HepG2 (cell line): Measurements from ENCODE around the gene CALHM5. TPM values are rescaled to one million over a fixed set of nuclear protein-coding genes. Genes with fewer than 3 reads are reported as not detected.
A peak's percentile ranks its signal among the peaks of the same experiment; 100 is the strongest.

Source experiments
- AHDC1 ChIP-seq: sonication (generic); formaldehyde crosslinking; IDR thresholded peaks from 2 replicates; pipeline ENCODE4 v1.5.1; 2020; ENCODE audit warnings: mild to moderate bottlenecking, missing genetic modification reagents, borderline replicate concordance
- ARID3A ChIP-seq: IDR thresholded peaks from 2 replicates; pipeline ENCODE4 v1.6.1; 2012; ENCODE audit warnings: low read depth, low read length, improper control_type of control experiment
- BORCS8-MEF2B ChIP-seq: sonication (generic); formaldehyde crosslinking; IDR thresholded peaks from 2 replicates; pipeline ENCODE4 v1.8.0; 2022; ENCODE audit warnings: mild to moderate bottlenecking, missing genetic modification reagents
- CAMTA2 ChIP-seq: sonication (generic); formaldehyde crosslinking; IDR thresholded peaks from 2 replicates; pipeline ENCODE4 v1.4.0; 2020; ENCODE audit warnings: mild to moderate bottlenecking, missing genetic modification reagents, borderline replicate concordance
- EP300 ChIP-seq, 3 experiments: sonication (generic) in 1 of 3; formaldehyde crosslinking in 1 of 3; IDR thresholded peaks; 2 replicates each; pipeline versions ENCODE4 v1.5.1 to v1.6.1; 2011 to 2020; ENCODE audit warnings: low read depth in 2 of 3, low read length in 2 of 3, borderline replicate concordance in 1 of 3, improper control_type of control experiment in 1 of 3, mild to moderate bottlenecking in 1 of 3, missing genetic modification reagents in 1 of 3, moderate library complexity in 1 of 3
- HMG20B ChIP-seq: conservative IDR thresholded peaks from 2 replicates; pipeline ENCODE4 v1.6.1; 2016; ENCODE audit warnings: missing genetic modification reagents, missing compliant biosample characterization
- HOMEZ ChIP-seq: IDR thresholded peaks from 2 replicates; pipeline ENCODE4 v1.6.1; 2016; ENCODE audit warnings: low read depth
- KDM4B ChIP-seq: sonication (generic); formaldehyde crosslinking; IDR thresholded peaks from 2 replicates; pipeline ENCODE4 v1.4.0; 2020; ENCODE audit warnings: missing genetic modification reagents
- MLX ChIP-seq: IDR thresholded peaks from 2 replicates; pipeline ENCODE4 v1.6.1; 2016
- MTA1 ChIP-seq: sonication (generic); formaldehyde crosslinking; IDR thresholded peaks from 2 replicates; pipeline ENCODE4 v1.4.0; 2020; ENCODE audit warnings: missing genetic modification reagents, mild to moderate bottlenecking, borderline replicate concordance
- NFE2L2 ChIP-seq: fragments of 150-350 bp; IDR thresholded peaks from 2 replicates; pipeline ENCODE4 v1.6.1; 2014; ENCODE audit warnings: low read length
- PAX8 ChIP-seq: sonication (generic); formaldehyde crosslinking; IDR thresholded peaks from 2 replicates; pipeline ENCODE4 v1.8.0; 2022; ENCODE audit warnings: mild to moderate bottlenecking, missing genetic modification reagents, borderline replicate concordance
- RXRB ChIP-seq: IDR thresholded peaks from 2 replicates; pipeline ENCODE4 v1.6.1; 2016; ENCODE audit warnings: borderline replicate concordance, missing genetic modification reagents, missing compliant biosample characterization
- SIN3A ChIP-seq: IDR thresholded peaks from 2 replicates; pipeline ENCODE4 v1.6.1; 2011; ENCODE audit warnings: low read depth, mild to moderate bottlenecking, control low read depth, low read length, borderline replicate concordance
- ZGPAT ChIP-seq: IDR thresholded peaks from 2 replicates; pipeline ENCODE4 v1.6.1; 2016; ENCODE audit warnings: mild to moderate bottlenecking
- ZNF256 ChIP-seq: sonication (generic); formaldehyde crosslinking; conservative IDR thresholded peaks from 2 replicates; pipeline ENCODE4 v1.4.0; 2020; ENCODE audit warnings: missing genetic modification reagents
- ZNF563 ChIP-seq: sonication (generic); formaldehyde crosslinking; IDR thresholded peaks from 2 replicates; pipeline ENCODE4 v1.8.0; 2022; ENCODE audit warnings: mild to moderate bottlenecking, moderate library complexity, missing genetic modification reagents
- polyA plus RNA-seq, 8 experiments: library from polyadenylated mRNA; depleted of rRNA in 3 of 8; stranded (reverse) in 7 of 8; unstranded in 1 of 8; fragments of >200 nt; fragmentation: Illumina TruSeq in 4 of 8; extraction: Trizol in 4 of 8; gene quantifications; 2 replicates each; pipeline versions ENCODE4 v1.2.1 to v1.2.3, GENCODE V29; 2011 to 2016; ENCODE audit warnings: low read depth in 4 of 8, missing spikeins in 1 of 8, mixed read lengths in 1 of 8; ENCODE audit not compliant: insufficient read depth in 1 of 8
- total RNA-seq, 5 experiments: library from RNA; depleted of rRNA; stranded (reverse); fragments of >200 nt; fragmentation: Illumina TruSeq; extraction: Trizol; gene quantifications; 2 replicates each; pipeline ENCODE4 v1.2.3, GENCODE V29; 2016; ENCODE audit warnings: low read depth in 1 of 5

Gene CALHM5
- total and polyA plus RNA-seq, 2 of the 13 experiments (the other 11 are each of a cell fraction or from before 2014, with no cell fraction given), result not detected

GRCh38 chr6:116550796-116551195 lies 39.4 kb downstream of the CALHM5 start (continued):
- TF ChIP-seq PAX8, result no peak
- TF ChIP-seq ZGPAT (CRISPR knock-in tag), result peak; percentile 58
- no peak for TF ChIP-seq ZNF563
- no peak for TF ChIP-seq BORCS8-MEF2B (CRISPR knock-in tag)
- TF ChIP-seq ARID3A, result peak; percentile 68
- peak; percentile 73; the same call in 1 of the 2 replicates for TF ChIP-seq HMG20B (CRISPR knock-in tag)
- TF ChIP-seq NFE2L2, result no peak
- TF ChIP-seq SIN3A, result no peak
- no peak for TF ChIP-seq ZNF256 (CRISPR knock-in tag)
- peak; percentile 85 for TF ChIP-seq AHDC1
- no peak for TF ChIP-seq KDM4B
- no peak for TF ChIP-seq MTA1 (CRISPR knock-in tag)
- peak; percentile 95 for TF ChIP-seq HOMEZ (CRISPR knock-in tag)
- peak in 1 of 2 experiments; percentile 39; a peak in 1 of 4 replicates for TF ChIP-seq EP300 (IDR thresholded peaks at IDR 0.05; ENCODE audit: low read depth in 2 of 2, low read length in 2 of 2)
- no peak for TF ChIP-seq EP300 (CRISPR knock-in tag; IDR thresholded peaks at IDR 0.05; ENCODE audit: borderline replicate concordance)
- peak; percentile 81 for TF ChIP-seq RXRB
- TF ChIP-seq MLX (CRISPR knock-in tag), result peak; percentile 49; the same call in 1 of the 2 replicates
- TF ChIP-seq CAMTA2 (CRISPR knock-in tag), result no peak
